Measurements from ENCODE around the gene GPR31.

GPR31 gene

DNA sequence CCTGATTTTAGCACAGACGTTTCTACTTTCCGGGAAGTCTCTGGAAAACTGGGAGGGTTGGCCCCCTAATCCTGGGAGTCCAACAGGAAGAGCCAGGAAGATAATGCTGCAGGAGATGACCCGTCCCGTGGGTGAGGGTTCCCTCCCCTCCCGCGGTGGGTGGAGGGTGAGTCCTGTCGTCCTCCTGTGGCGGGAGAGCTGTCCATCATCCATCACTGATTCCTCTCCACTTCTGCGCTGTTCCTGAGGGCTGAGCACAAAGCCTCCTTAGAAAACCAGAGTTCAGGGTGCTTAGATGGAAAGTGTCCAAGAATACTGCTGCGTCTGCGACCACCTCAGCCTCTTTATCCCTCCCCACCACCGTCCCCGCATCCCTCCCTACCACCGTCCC is 40.9 kb downstream of the GPR31 start:
- no peak for DNase-seq (ENCODE audit: low spot score)

DNA sequence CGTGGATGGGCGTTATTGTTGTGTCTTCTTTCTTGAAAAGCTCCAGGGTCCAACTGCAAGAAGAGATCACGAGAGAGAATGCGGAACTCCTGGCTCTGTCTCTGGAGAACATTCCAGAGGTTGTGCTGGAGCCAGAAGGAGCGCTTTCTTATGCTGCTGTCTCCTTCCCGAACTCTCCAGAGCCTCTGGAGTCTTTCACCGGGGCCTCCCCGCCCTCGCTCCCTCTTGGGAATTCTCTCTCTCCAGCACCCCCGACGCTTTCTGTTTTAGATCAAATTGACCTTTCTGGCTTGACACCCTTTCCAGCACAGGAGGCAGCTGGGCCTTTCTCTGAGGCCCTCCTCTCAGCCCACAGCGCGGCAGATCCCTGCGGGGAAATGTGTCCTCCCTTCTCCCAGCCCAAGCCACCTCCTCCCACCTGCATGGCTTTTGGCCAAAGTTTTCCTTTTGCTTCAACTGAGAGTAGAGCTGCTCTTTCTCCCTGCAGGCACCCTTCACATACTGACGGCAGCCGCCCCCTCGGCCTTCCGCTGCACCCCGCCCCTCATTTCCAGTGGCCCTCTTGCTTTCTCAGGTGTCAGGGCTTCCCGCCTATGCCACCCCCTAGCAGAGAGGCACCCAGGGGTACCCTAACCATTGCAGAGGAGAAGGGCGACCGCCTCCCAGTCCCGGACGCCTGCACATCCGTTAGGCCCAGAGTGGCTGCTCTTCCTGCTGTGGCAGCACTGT is 41.5 kb downstream of the GPR31 start:
- no peak for DNase-seq (ENCODE audit: low spot score)

DNA sequence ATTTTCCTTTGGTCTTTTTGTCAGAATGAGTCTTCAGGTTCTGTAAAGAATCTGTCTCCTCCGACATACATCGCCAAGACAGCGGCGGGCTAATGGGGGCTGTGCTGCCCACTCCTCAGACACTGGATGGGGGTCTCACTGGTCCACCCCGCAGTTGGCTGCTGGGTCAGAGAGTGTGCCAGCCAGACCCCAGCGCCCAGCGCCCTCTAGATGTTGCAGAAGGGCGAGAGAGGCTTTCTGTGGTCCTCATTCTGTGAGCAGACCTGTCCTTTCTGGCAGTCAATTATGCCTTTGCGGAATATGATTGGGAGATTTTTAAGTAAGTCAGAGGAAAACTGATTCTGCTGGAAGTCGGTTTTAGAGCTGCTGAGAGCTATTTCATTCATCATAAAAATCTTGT is 42.7 kb downstream of the GPR31 start:
- DNase-seq (ENCODE audit: low spot score): no peak

DNA sequence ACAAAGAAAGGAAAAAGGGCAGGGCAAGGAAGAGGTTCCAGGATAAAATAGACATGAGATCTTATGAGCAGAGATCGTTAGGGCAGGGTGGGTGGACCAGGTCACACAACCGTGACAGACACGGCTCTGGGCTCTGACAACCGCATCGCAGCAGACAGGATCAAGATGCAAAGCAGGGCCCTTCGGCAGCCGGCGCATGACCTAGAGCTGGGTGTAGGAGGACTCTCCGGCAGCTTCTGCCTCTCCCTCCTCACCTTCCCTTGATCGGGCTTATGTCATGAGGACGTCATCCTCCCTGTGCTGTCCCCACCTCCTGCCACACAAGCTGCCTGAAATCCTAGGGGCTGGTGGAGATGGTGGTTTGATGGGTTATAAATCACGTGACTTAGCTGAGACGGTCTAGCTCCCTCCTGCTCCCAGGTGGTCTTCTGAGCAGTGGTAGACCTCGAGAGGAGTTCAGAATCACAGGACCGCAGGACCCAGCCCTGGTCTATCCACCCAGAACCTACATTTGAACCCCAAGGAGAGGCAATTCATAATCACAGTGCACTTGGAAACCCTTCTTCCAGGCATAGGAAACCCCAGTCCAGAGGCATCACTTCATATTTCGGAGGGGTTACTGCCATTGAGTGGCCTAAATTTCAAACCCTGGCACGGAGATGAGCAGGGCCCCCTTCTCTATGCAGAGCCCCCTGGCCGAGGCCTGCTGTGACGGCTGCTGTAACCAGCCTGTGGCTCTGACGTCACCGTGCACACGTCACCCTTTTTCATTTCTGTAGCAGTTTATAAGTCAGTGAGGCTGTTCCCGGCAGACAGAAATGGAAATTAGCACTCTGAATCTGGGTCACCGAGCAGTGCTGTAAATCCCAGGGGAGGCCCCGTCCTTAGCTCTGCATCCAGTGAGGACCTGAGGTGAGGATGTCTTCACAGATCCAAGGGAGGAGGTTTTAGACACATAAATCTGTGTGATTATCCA is 43.6 kb downstream of the GPR31 start:
- DNase-seq (ENCODE audit: low spot score): no peak

DNA sequence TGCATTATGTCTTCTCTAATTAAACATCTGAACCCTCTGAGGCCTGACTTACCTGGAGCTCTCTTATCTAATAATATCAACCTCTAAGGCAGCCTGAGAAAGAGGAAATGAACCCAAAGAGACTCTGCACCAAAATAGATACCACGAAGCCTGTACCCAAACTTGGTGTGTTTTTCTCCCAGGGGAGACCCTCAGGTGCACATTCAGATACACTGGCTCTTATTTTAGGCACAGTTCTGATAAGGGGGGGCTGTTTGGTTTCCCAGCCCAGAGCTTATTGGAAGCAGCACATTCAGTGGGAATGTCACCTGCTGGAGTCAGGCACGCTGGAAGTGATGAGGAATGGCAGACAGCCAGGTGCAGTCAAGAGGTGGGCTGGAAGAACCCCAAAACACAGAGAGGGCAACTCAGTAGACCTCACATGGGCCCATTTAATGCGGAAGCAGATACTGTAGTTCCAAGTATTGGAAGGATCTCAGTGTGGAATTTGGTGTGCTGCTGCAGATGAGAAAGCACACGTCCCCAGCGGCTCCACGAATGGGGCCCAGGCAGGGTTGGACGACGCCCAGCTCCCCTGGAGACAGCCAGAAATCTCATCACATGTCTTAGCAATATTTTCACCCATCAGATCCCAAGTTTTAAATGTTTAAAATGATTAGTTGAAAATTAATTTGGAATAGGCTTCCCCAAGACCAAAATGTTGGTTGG is 44.6 kb downstream of the GPR31 start:
- no peak for DNase-seq (ENCODE audit: low spot score)

DNA sequence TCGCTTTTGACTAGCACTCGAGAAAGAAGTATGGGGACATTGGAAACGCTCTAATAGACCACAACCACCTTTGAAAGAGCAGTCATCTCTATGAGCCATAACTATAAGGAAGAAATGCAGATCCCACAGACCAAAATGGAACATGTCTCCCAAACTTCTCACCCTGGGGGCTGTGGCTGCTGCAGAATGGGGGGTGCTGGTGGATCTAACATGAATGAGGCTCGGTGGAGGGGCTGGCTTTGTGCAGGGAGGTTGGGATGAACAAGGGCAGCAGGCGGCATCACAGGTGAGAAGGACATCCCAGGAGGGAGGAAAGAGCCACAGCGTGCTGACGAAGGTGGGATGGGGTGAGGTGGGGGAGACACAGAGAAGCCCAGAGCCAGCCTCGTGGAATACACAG is 45.4 kb downstream of the GPR31 start:
- DNase-seq (ENCODE audit: low spot score): no peak

DNA sequence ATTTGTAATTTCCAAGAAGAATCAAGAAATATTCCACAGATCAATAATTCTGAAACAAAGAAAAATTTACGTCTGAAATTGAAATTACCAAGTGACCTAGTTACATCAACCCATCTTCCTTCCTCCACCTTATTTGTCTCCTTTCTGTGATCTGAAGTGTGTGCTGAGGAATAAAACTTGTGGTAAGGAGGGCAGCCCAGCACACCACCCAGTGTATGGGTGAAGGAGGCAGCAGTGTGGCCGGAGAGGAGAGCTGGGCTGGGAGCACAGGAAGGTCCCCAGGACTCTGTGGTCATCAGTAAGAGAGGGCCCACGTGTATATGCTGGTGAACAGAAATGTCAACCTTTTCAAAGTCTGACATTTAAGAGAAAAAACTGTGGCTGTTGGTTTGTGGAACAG is 46.2 kb downstream of the GPR31 start:
- DNase-seq (ENCODE audit: low spot score): no peak

DNA sequence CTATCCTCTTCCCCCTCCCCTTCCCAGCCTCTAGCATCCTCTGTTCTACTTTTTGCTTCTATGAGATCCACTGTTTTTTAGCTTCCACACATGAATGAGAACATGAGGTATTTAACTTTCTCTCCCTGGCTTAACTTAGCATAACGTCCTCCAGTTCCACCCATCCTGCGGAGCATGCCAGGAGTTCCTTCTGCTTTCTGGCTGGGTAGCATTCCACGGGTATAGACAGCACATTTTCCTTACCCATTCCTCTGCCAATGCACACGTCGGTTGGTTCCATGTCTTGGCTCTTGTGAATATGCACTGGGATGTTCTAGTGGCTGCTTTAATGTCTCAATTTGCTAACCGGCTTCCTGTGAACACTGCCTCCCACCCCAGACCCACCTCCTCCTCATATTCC is 48.1 kb downstream of the GPR31 start:
- no peak for DNase-seq (ENCODE audit: low spot score)

DNA sequence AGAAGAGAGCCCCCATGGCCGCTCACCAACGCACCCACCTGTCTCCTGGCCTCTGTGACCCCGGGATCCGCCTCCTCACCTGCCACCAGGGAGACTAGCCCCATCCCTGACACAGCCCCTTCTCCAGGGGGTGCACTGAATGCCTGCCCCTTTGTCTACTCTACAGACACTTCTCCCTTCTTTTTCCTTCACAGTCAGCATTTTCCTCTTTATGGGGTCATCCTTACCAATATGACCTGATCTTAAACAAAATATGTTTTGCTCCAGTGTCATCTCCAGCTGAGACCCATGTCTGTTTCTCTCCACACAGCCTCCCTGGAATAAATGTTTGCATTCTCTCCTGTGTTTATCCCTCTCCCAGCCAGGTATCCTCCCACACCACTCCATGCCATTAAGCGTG is 49.5 kb downstream of the GPR31 start:
- DNase-seq (ENCODE audit: low spot score): no peak

DNA sequence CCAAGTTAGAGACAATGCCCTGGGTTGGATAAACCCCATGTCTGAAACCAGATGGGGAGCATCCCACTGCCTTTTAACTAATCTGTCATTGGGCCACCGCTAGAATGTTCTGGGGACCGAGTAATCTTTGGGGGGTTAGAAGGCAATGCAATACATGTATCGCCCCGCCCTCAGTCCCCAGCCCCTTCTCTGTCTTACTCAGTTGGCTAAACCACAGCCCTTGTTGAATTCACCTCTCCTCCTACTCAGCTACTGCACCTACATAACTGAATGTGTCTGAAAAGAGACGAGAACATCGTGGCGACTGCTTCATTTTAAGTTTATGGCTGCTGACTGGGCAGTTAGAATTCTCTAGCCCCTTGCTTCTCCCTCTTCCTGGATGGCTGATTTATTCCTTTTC is 50.0 kb downstream of the GPR31 start:
- no peak for DNase-seq (ENCODE audit: low spot score)

DNA sequence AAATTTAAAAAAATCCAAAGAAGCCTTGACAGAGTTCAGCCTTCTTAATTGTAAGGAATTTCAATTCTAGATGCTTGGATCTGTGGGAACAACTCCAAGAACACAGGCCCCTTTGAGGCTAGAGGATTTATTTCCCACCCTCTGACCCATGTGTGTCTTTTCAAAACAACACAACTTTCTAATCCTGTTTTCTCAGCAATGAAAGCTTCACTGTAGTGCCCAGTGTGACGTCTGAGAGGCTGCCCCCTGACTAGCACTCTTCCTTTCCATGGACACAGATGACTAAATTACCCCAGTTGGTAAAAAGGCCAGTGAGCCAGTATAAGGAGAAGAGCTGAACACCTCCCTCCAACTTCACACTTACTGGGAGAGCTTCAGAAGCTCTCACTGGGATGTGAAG is 51.4 kb downstream of the GPR31 start:
- DNase-seq (ENCODE audit: low spot score): no peak

Data from cerebellar cortex (tissue), 1 donor.